ENCODE results near the gene STK33. TPM values are rescaled to one million over a fixed set of nuclear protein-coding genes. Genes with fewer than 3 reads are reported as not detected.

Gene STK33
- total RNA-seq, 2 donors from 2014 or later, result 7.3 to 14.8 TPM

DNA sequence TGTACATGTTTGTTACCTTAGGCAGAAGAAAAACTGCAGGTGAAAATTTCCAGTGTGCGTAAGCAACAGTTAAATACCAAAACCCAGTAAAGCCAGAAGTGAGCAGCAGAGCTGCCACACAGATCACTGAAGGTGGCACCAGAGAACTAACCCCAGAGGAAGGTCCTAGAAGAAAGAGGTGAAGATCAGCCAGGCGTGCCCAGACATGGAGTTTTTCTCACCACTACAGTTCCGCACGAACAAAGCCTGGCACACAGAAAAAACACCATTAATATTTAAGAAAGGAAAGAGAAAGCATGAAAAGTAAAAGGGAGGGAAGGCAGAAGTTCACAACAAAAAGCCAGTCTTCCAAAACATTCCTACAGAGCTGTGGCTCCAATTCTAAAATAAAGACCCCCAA lies 60.7 kb downstream of the STK33 start:
- TF ChIP-seq, protein P1, sequence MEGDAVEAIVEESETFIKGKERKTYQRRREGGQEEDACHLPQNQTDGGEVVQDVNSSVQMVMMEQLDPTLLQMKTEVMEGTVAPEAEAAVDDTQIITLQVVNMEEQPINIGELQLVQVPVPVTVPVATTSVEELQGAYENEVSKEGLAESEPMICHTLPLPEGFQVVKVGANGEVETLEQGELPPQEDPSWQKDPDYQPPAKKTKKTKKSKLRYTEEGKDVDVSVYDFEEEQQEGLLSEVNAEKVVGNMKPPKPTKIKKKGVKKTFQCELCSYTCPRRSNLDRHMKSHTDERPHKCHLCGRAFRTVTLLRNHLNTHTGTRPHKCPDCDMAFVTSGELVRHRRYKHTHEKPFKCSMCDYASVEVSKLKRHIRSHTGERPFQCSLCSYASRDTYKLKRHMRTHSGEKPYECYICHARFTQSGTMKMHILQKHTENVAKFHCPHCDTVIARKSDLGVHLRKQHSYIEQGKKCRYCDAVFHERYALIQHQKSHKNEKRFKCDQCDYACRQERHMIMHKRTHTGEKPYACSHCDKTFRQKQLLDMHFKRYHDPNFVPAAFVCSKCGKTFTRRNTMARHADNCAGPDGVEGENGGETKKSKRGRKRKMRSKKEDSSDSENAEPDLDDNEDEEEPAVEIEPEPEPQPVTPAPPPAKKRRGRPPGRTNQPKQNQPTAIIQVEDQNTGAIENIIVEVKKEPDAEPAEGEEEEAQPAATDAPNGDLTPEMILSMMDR (IDR thresholded peaks at IDR 0.05), result no peak
- TF ChIP-seq POLR2A (IDR thresholded peaks at IDR 0.05), result no peak
- no peaks in the 10 kb centered on the region for H3K9me3 ChIP-seq
- H3K36me3 ChIP-seq (replicated peaks in 1 of 2; ENCODE audit: insufficient read depth in 1 of 2, low read depth in 2 of 2), result no peaks in the 10 kb centered on the region
- H3K27me3 ChIP-seq, result no peaks in the 10 kb centered on the region
- intact Hi-C loops (cut with DNase I), result no loop called here
- WGBS, 2 donors, result 93 to 95% methylated on average over 4 of the region's 4 CpGs
- H3K4me3 ChIP-seq, result no peak overlapping the region
- ATAC-seq (no peak), DNase-seq (no peak)
- no peak overlapping the region for H3K27ac ChIP-seq
- no peaks in the 10 kb centered on the region for H3K4me1 ChIP-seq

DNA sequence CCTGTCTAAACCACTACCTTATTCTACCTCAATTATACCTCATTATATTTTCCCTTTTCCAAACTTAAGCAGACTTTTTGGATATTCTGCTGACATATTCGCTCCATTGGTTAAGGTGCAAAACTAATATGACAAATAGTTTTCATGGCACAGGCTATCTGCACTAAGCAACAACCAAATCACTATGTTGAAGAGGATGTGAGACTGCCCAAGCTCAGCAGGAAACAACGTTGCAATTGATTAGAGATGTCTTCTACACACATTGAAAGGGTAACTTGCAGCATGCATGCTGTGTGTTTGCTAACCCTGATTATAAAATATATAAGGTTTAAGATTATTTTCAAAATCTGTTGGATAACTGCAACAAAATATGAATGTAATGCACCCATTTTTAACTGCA lies 61.6 kb downstream of the STK33 start:
- H3K27ac ChIP-seq, result no peak overlapping the region
- no peak for TF ChIP-seq POLR2A (IDR thresholded peaks at IDR 0.05)
- TF ChIP-seq, protein P1 (IDR thresholded peaks at IDR 0.05), result no peak
- ATAC-seq, result no peak
- H3K36me3 ChIP-seq (replicated peaks in 1 of 2; ENCODE audit: insufficient read depth in 1 of 2, low read depth in 2 of 2), result no peaks in the 10 kb centered on the region
- no peak for DNase-seq
- intact Hi-C loops (cut with DNase I), result no loop called here
- H3K4me1 ChIP-seq, result no peaks in the 10 kb centered on the region
- H3K27me3 ChIP-seq, result no peaks in the 10 kb centered on the region
- 69 to 72% methylated on average over 2 of the region's 2 CpGs for WGBS, 2 donors
- no peaks in the 10 kb centered on the region for H3K9me3 ChIP-seq
- no peak overlapping the region for H3K4me3 ChIP-seq

DNA sequence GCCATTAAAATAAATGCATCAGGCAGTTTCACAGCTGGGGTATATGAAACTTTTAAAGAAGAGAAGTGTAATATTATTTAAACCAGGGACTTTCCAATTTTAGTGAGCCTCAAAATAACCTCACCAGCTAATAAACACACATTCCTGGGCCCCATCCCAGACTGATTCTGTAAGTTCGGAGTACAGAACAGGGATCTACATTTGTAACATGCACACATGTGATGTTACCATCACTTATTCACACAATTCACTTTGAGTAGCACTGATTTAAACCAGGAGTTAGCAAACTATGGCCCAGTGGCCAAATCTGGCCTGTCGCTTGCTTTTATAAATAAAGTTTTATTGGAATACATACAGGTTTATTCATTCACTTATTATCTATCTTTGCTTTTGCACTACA lies 62.0 kb downstream of the STK33 start:
- no peak overlapping the region for H3K27ac ChIP-seq
- no peaks in the 10 kb centered on the region for H3K27me3 ChIP-seq
- no peaks in the 10 kb centered on the region for H3K9me3 ChIP-seq
- H3K36me3 ChIP-seq (replicated peaks in 1 of 2; ENCODE audit: insufficient read depth in 1 of 2, low read depth in 2 of 2), result no peaks in the 10 kb centered on the region
- no peak for TF ChIP-seq POLR2A (IDR thresholded peaks at IDR 0.05)
- TF ChIP-seq, protein P1 (IDR thresholded peaks at IDR 0.05), result no peak
- no peaks in the 10 kb centered on the region for H3K4me1 ChIP-seq
- intact Hi-C loops (cut with DNase I), result no loop called here
- H3K4me3 ChIP-seq, result no peak overlapping the region
- DNase-seq (no peak), ATAC-seq (no peak)
- 97% methylated on average over 2 of the region's 2 CpGs for WGBS, 2 donors

DNA sequence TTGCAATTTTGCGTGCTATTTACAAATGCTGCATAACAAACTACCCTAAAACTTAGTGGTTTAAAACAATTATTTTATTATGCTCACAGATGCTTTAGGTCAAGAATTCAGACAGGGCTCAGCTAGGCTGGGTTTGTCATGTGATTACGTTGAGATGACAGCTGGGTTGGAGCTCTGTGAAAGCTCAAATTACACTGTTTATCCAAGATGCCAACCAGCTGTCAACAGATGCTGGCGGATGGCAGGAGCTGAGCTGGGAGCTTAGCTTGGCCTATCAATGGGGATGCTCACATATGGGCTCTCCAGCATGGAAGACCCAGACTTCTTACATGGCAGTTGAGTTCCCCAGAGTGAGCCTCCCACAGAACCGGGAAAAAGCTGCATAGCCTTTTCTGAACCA lies 62.7 kb downstream of the STK33 start:
- TF ChIP-seq, protein P1 (IDR thresholded peaks at IDR 0.05), result no peak
- no peak for TF ChIP-seq POLR2A (IDR thresholded peaks at IDR 0.05)
- ATAC-seq (no peak), DNase-seq (no peak)
- Histone ChIP-seq H3K36me3 (replicated peaks in 1 of 2; ENCODE audit: insufficient read depth in 1 of 2, low read depth in 2 of 2) (no peaks in the 10 kb centered on the region), H3K27me3 (no peaks in the 10 kb centered on the region), H3K9me3 (no peaks in the 10 kb centered on the region), H3K27ac (no peak overlapping the region), H3K4me1 (no peaks in the 10 kb centered on the region), H3K4me3 (no peak overlapping the region)
- 84 to 92% methylated on average over 4 of the region's 4 CpGs for WGBS, 2 donors
- intact Hi-C loops (cut with DNase I), result no loop called here

DNA sequence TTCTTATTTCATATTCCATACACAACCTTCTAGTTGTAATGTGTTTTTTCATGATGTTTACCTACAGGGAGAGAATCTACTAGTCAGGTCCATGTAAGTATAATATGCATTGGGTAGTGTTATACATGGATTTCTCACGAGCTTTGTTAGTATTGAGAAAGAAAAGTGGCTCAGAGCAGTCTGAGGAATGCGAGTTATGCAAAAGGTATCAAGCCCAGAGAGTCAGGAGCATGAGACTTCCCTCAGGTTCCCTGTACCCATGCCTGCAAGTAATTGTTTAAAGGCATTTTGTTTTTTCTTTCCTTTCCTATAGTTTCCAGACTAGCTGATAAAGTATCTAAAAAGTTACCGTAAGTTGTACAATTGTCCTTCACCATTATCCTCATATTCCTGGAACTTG lies 66.1 kb downstream of the STK33 start:
- ATAC-seq (no peak), DNase-seq (no peak)
- H3K4me3 ChIP-seq, result no peak overlapping the region
- no peaks in the 10 kb centered on the region for H3K36me3 ChIP-seq (replicated peaks in 1 of 2; ENCODE audit: insufficient read depth in 1 of 2, low read depth in 2 of 2)
- intact Hi-C loops (cut with DNase I), result no loop called here
- no peak for TF ChIP-seq POLR2A (IDR thresholded peaks at IDR 0.05)
- TF ChIP-seq, protein P1 (IDR thresholded peaks at IDR 0.05), result no peak
- no peaks in the 10 kb centered on the region for H3K27me3 ChIP-seq
- WGBS, 2 donors, result 62 to 71% methylated on average over 3 of the region's 3 CpGs
- no peaks in the 10 kb centered on the region for H3K9me3 ChIP-seq
- H3K4me1 ChIP-seq, result no peaks in the 10 kb centered on the region
- no peak overlapping the region for H3K27ac ChIP-seq

All from body of pancreas (tissue), 4 donors.